ENCODE data around the gene LMNTD1.

DNA sequence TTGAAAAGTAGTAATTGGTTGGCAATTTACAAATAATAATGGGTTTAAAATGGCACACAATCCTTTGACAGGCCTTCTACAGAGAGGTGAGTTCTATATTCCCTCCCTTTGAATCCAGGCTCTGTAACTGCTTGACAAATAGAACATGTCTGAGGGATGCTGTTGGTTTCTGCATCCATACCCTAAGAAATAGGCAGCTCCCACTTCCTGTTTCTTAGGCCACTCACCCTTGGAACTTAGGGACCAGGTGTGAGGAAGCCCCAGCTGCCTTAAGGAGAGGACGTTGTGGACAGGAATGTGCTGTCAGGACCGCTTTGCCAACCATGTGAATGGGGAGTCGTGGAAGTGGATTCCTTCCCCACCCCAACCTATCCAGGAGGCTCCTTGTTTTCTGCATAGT, 59.4 kb downstream of the LMNTD1 start:
- TF ChIP-seq, protein P1, sequence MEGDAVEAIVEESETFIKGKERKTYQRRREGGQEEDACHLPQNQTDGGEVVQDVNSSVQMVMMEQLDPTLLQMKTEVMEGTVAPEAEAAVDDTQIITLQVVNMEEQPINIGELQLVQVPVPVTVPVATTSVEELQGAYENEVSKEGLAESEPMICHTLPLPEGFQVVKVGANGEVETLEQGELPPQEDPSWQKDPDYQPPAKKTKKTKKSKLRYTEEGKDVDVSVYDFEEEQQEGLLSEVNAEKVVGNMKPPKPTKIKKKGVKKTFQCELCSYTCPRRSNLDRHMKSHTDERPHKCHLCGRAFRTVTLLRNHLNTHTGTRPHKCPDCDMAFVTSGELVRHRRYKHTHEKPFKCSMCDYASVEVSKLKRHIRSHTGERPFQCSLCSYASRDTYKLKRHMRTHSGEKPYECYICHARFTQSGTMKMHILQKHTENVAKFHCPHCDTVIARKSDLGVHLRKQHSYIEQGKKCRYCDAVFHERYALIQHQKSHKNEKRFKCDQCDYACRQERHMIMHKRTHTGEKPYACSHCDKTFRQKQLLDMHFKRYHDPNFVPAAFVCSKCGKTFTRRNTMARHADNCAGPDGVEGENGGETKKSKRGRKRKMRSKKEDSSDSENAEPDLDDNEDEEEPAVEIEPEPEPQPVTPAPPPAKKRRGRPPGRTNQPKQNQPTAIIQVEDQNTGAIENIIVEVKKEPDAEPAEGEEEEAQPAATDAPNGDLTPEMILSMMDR (conservative IDR thresholded peaks at IDR 0.05) = no peak
- no peak for TF ChIP-seq EZH2 (IDR thresholded peaks at IDR 0.05; ENCODE audit: low read depth)

Measured in PC-9 (cell line).